Fibroblast of gingiva (primary cell): ENCODE results near the gene RPS28.
"Not testable (repeated sequence)": the region's sequence is repeated elsewhere in the genome, so short reads cannot be mapped to it uniquely, and the experiment has no call there.

ENCODE experiments used
- DNase-seq: peaks from one replicate; pipeline ENCODE4 v3.0.0-alpha.2; 2011; ENCODE audit warnings: low read depth

RPS28 gene

GRCh38 chr19:8320564-8321066 lies 681 bp upstream of the RPS28 start:
- no peak for DNase-seq

- DNase-seq = no peak
Measured at GRCh38 chr19:8321986-8322637, 816 bp downstream of the RPS28 start.

DNA sequence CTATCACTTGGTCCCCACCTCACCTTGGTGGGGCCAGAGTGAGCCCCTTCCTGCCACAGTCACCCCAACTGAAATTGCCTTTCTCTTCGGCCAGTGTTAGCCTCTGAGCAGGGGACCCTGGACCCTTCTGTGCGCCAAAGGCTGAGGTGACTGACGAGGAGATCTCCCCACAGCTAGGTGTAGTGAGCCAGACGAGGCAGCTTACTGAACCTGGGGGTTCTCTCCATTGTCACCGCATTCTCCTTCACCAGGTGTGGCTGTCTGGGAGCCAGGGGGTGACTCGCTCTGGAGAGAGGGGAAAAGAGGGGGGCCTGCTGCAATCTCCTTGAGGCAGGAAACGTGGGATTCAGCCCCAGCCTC lies 1.3 kb downstream of the RPS28 start:
- DNase-seq = no peak

- DNase-seq = no peak
Measured at GRCh38 chr19:8323781-8324185, 2.5 kb downstream of the RPS28 start.

DNA sequence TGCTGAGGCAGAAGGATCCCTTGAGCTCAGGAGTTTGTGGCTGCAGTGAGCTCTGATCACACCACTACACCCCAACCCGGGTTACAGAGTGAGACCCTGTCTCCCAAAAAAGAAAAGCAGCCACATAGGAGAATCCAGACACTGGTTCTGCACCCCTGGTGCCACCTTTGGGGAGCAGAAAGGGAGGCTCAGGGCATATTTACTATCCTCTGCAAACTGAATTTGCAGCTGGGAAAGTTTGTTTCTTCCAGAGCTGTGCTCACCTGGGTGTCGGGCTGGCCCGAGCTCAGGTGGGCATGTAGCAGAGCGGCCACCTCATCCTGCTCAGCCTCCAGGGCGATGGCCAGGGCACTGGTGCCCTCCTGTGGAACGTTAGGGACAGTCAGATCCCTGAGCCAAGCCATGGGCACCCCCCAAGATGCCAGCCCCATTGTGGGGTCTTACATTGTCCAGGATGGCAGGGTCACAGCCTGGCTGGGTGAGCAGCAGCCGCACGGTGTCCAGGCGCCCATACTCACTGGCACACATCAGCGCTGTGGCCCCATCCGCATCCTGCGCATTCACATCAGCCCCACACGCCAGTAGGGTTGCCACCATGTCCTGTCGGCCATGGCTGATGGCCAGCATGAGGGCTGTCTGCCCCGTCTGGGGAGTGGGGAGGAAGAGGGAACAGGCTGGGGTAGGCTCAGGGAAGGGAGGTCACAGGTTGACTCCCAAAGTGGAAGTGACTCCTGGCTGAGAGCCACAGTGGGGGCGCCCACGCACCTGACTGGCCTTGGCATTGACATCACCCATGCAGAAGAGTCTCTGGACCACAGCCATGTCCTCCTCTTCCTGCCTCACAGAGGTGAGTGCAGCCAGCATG lies 3.1 kb downstream of the RPS28 start:
- DNase-seq = no peak

DNA sequence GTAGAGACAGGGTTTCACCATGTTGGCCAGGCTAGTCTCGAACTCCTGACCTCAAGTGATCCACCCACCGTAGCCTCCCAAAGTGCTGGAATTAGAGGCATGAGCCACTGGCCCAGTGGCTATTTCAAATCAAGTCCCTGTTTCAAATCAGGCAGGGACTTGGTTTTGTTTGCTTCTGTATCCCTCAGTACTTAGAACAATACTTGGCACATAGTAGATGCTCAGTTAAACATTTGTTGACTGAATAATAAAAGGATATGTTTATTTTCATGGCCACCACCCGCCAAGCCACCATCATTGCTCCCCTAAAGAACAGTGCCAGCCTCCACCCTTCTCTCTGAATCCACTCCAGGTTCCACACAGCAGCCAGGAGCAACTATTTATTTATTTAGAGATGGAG lies 4.2 kb downstream of the RPS28 start:
- DNase-seq = no peak

- no peak for DNase-seq
Measured at GRCh38 chr19:8329996-8330395, 8.7 kb downstream of the RPS28 start.

DNA sequence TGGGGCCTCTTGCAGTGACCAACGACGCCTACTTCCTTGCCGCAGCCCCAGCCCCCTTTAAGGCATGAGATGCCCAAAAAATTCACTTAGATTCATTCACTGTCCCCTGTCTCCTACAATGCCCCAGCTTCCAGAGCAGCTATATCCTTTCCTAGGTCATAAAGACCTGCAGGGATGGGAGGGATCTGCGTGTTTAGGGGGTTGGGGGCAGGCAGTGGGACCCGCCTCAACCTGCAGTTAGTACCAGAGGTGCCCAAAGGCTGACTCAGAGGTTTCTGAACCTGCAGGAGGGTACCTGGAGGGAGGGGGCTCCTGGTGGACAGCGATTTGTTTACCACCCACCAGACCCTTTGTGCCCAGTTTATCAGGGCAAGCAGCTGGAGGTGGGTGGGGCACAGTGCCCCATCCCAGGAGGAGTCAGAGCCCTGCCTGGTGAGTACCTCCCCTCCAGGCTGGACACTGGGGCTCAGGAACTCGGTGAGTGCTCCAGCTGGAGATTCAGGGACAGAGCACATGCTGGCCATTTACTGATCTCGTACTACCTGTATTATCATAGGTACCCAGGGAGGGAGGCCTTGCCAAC lies 10.1 kb downstream of the RPS28 start:
- DNase-seq = no peak

DNA sequence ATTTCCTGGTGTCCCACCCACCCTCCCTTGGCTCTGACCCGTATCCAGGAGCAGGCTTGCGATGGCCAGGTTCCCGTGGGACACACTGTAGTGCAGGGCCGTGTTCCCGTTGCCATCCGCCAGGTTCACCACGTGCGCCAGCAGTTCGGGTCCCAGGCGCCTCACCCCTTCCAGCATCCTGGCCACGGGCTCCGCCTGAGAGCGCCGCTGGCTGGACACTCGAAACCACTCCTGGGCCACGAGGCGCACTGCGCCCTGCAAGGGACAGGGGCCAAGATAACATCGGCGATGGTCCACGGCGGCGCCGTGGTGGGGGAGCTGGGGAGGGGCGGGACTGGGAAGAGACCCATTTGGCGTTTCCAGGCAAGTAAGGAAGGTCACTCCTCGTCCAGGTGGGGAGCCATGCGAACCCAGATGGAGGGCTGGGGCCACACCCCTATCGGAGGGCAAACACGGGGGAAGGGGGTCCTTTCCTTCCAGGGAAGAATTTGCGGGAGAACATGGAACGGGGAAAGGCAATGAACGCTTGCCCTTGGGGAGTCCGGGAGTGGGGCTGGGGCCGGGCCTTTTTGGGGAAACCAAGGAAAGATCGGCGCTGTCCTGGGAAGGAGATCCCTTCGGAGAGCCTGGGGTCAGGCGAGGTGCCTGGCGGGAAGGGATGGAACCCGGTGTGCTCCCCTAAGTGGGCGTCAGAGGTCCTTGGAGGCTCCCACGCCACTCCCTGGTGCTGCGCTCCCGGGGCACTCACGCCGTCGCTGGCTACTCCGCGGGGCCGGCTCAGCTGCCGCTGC lies 11.9 kb downstream of the RPS28 start:
- DNase-seq = no peak

DNA sequence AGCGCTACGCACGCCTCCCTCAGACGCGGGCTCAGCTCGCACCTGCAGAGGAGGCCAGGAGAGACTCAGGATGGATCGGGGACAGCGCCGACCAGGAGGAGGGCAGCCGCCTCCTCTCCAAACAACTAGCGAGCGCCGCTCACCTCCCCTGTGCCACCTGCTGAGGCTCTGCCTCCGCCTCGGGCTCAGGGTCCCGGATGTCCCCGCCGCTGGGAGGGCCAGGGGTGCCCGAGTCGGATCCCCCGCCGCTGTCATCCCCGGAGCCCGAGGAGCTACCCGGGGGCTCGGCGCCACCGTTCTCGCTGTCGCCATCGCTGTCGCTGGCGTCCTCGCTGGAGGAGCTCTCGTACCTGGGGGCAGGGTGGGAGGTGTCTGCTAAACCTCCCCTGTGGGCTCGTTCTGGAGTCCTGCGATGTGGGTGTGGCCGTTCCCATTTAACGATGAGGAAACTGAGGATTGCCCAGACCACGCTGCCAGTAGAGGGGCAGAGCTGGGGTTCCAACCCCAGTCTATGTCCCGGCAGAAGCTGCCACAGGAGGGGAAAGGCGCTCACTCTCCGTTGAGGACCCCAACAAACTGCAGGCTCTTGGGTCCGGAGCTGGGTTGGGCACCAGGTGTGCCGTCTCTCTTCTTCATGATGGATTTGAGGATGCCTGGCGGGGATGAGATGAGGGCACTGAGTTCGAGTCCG lies 12.6 kb downstream of the RPS28 start:
- no peak for DNase-seq

- DNase-seq = peak; percentile 49
Measured at GRCh38 chr19:8334458-8335342, 13.4 kb downstream of the RPS28 start.

- no peak for DNase-seq
Measured at GRCh38 chr19:8335343-8336071, 14.2 kb downstream of the RPS28 start.

DNA sequence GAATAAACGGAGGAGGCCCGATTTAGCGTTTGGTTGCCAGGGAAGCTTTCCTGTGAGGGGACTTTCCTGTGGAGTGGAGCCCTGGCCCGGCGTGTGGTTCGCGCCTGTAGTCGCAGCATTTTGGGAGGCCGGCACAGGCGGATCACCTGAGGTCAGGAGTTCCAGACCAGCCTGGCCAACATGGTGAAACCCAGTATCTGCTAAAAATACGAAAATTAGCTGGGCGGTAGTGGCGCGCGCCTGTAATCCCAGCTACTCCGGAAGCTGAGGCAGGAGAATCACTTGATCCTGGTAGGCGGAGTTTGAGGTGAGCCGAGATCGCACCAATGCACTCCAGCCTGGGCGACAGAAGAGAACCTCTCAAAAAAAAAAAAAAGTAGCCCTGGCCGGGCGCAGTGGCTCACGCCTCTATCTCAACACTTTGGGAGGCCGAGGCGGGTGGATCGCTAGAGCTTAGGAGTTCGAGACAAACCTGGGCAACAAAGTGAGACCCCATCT lies 14.8 kb downstream of the RPS28 start:
- no peak for DNase-seq

- no peak for DNase-seq
Measured at GRCh38 chr19:8336660-8337059, 15.4 kb downstream of the RPS28 start.

- DNase-seq = no peak
Measured at GRCh38 chr19:8337728-8338127, 16.4 kb downstream of the RPS28 start.

- no peak for DNase-seq
Measured at GRCh38 chr19:8338835-8339234, 17.5 kb downstream of the RPS28 start.

DNA sequence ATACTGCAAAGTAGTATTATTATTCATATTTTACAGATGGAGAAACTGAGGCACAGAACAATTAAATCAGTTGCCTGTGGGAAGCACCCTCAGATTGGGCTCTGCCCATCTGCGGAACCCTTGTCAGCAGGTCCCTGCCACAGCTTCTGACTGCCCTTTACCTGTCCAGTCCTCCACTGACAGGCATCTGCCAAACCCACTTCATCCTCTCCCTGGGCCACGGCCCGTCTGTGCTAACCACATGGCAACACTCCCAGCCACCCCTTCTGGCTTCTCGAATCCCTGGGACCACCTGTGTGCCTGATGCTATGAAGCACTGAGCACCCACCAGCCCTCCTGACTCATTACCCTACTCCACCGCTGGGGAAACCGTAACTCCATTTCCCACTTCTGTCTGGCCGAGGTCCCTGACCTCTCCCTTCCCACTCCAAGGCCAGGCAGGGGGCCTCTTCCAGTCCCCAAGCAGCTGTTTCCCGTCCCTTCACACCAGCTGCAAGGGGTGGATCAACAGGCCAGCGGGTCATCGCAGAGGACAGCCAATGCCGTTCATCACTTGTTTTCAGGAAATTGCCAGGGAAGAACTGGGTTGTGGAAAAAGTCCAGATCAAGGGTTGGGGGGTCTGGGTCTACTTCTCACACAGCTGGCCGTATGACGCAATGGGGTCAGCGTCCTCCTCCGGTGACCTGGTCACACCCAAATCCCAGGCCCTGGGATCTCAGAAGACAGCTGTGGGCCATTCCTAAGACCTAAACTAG lies 19.2 kb downstream of the RPS28 start:
- no peak for DNase-seq

GRCh38 chr19:8341504-8341903 lies 20.2 kb downstream of the RPS28 start:
- DNase-seq = not testable (repeated sequence)

GRCh38 chr19:8342316-8342683 lies 21.0 kb downstream of the RPS28 start:
- no peak for DNase-seq
